Esophagus muscularis mucosa (tissue), 4 donors: ENCODE results near the gene GPS2. TPM values are rescaled to one million over a fixed set of nuclear protein-coding genes. Genes with fewer than 3 reads are reported as not detected.
A peak's percentile ranks its signal among the peaks of the same experiment; 100 is the strongest.
"Not testable (repeated sequence)": the region's sequence is repeated elsewhere in the genome, so short reads cannot be mapped to it uniquely, and the experiment has no call there.

Experiments
- DNase-seq: peaks from one replicate; pipeline ENCODE4 v3.0.0-alpha.2; 2017; ENCODE audit errors: extremely low spot score
- H3K27ac ChIP-seq, 4 donors: fragments of 200-600 bp; sonication (generic); replicated peaks in 1 of 4; 1 replicate in 3 of 4; 2 replicates in 1 of 4; pipeline ENCODE4 v1.5.1; 2016 to 2019; ENCODE audit warnings: mild to moderate bottlenecking in 1 of 4
- H3K27me3 ChIP-seq, 4 donors: fragments of 200-600 bp; sonication (generic); one replicate each; pipeline versions ENCODE4 v1.5.1 to v1.6.0; 2016 to 2019
- H3K36me3 ChIP-seq, 4 donors: fragments of 200-600 bp; sonication (generic); one replicate each; pipeline ENCODE4 v1.5.1; 2016 to 2019
- H3K4me1 ChIP-seq, 4 donors: fragments of 200-600 bp; sonication (generic); one replicate each; pipeline ENCODE4 v1.5.1; 2016 to 2019
- H3K4me3 ChIP-seq, 4 donors: fragments of 200-600 bp; sonication (generic); 1 replicate in 2 of 4; 2 replicates in 2 of 4; pipeline ENCODE4 v1.5.1; 2016 to 2019; ENCODE audit warnings: mild to moderate bottlenecking in 4 of 4, moderate library complexity in 1 of 4
- H3K9me3 ChIP-seq, 4 donors: fragments of 200-600 bp; sonication (generic); 1 replicate in 3 of 4; 2 replicates in 1 of 4; pipeline ENCODE4 v1.5.1; 2016 to 2019
- EP300 ChIP-seq: sonication (generic); formaldehyde crosslinking; IDR thresholded peaks from one replicate; pipeline ENCODE4 v1.6.1; 2017; ENCODE audit warnings: antibody characterized with exemption
- POLR2A ChIP-seq: fragments of 450-650 bp; IDR thresholded peaks from one replicate; pipeline ENCODE4 v1.6.1; 2017; ENCODE audit warnings: antibody characterized with exemption, moderate library complexity, mild to moderate bottlenecking, low read depth
- POLR2AphosphoS5 ChIP-seq, 2 donors: sonication (generic); formaldehyde crosslinking; IDR thresholded peaks; one replicate each; pipeline ENCODE4 v1.6.1; 2017; ENCODE audit warnings: antibody characterized with exemption in 2 of 2
- WGBS: methylation state at CpG from one replicate; pipeline ENCODE4 v1.1.5; 2018; 5-methylcytosine and 5-hydroxymethylcytosine counted together
- intact Hi-C: fragments of 100-400 bp; cut with DNase I; formaldehyde crosslinking; loops from one replicate; pipeline ENCODE4 v1.15.1; 2023
- total RNA-seq, 4 donors: library from RNA; depleted of rRNA; stranded (reverse); fragments of >200 nt; gene quantifications; one replicate each; pipeline versions ENCODE4 v1.1.0 to v1.2.1, GENCODE V29; 2016
- TF ChIP-seq, protein P1 (sequence below), 3 experiments: fragments of 200-600 bp in 2 of 3; fragments of 450-650 bp in 1 of 3; sonication (generic) in 2 of 3; IDR thresholded peaks; one replicate each; pipeline ENCODE4 v1.5.1; 2017 to 2019; ENCODE audit warnings: antibody characterized with exemption in 3 of 3, mild to moderate bottlenecking in 2 of 3, moderate library complexity in 1 of 3

Gene GPS2
- total RNA-seq, 4 donors from 2014 or later, result 89.6 to 112 (median 90.2) TPM

DNA sequence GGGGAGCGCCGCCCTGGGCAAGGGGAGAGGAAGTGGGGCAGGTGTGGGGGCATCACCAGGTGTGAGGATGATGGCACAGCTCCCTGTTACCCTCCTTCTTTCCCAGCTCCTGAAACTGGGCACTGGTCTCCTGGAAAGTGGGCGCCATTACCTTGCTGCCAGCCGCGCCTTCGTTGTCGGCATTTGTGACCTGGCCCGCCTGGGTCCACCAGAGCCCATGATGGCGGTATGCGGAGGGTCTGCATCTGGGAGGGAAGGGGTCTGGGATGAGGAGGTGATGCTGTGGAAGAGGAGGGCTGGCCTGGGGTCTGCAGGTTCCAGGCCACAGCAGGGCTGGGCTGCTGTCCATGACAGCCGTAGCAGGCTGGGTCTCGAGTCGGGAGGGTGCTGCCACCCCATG lies 26.7 kb upstream of the GPS2 start:
- Histone ChIP-seq H3K4me3 (no peak overlapping the region), H3K4me1 (peaks cover 0 to 4% (median 0%) of the 10 kb centered on the region in 4 donors), H3K27me3 (peaks cover 0 to 62% (median 4%) of the 10 kb centered on the region in 4 donors), H3K27ac (no peak overlapping the region), H3K36me3 (no peaks in the 10 kb centered on the region), H3K9me3 (no peaks in the 10 kb centered on the region)
- intact Hi-C loops, result no loop called here
- TF ChIP-seq POLR2AphosphoS5 (IDR thresholded peaks at IDR 0.05) (no peak), POLR2A (no peak), EP300 (no peak)
- TF ChIP-seq, protein P1, sequence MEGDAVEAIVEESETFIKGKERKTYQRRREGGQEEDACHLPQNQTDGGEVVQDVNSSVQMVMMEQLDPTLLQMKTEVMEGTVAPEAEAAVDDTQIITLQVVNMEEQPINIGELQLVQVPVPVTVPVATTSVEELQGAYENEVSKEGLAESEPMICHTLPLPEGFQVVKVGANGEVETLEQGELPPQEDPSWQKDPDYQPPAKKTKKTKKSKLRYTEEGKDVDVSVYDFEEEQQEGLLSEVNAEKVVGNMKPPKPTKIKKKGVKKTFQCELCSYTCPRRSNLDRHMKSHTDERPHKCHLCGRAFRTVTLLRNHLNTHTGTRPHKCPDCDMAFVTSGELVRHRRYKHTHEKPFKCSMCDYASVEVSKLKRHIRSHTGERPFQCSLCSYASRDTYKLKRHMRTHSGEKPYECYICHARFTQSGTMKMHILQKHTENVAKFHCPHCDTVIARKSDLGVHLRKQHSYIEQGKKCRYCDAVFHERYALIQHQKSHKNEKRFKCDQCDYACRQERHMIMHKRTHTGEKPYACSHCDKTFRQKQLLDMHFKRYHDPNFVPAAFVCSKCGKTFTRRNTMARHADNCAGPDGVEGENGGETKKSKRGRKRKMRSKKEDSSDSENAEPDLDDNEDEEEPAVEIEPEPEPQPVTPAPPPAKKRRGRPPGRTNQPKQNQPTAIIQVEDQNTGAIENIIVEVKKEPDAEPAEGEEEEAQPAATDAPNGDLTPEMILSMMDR (IDR thresholded peaks at IDR 0.05), result no peak
- 91% methylated on average over 13 of the region's 13 CpGs for WGBS
- no peak for DNase-seq

DNA sequence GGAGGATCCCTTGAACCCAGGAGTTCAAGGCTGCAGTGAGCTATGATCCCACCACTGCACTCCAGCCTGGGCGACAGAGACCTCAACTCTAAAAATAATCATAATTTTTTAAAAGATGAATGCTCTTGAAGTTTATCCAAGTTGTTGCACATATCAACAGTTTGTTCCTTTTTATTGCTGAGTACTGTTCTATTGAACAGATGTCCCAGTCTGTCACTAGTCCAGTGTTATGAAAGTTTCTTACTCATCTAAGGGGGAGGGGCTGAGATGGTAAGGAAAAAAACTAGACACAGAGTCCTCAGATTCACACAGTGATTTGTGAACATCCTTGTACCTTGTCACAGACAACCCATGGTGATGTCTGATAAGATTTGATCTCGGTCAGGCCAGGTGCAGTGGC lies 25.0 kb upstream of the GPS2 start:
- Histone ChIP-seq H3K27me3 (peaks cover 0 to 78% (median 11%) of the 10 kb centered on the region in 4 donors), H3K4me1 (no peaks in the 10 kb centered on the region), H3K9me3 (no peaks in the 10 kb centered on the region), H3K4me3 (no peak overlapping the region), H3K27ac (no peak overlapping the region), H3K36me3 (no peaks in the 10 kb centered on the region)
- intact Hi-C loops, result no loop called here
- TF ChIP-seq POLR2AphosphoS5 (IDR thresholded peaks at IDR 0.05), result no peak
- TF ChIP-seq, protein P1 (IDR thresholded peaks at IDR 0.05), result no peak
- no peak for TF ChIP-seq EP300
- WGBS, result 95% methylated on average over 2 of the region's 2 CpGs
- no peak for DNase-seq

DNA sequence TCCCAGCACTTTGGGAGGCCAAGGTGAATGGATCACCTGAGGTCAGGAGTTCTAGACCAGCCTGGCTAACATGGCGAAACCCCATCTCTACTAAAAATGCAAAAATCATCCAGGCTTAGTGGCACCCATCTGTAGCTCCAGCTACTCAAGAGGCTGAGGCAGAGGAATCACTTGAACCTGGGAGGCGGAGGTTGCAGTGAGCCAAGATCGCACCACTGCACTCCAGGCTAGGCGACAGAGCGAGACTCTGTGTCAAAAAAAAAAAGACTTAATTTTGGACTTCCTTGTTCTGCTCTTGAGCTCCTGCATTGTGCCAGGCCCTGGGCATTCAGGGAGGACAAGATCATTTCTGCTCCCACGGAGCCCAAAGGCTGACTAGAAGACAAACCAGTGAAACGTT lies 22.4 kb upstream of the GPS2 start:
- H3K36me3 ChIP-seq, H3K4me1 ChIP-seq, H3K27ac ChIP-seq, DNase-seq, H3K4me3 ChIP-seq, H3K9me3 ChIP-seq: not testable (repeated sequence)
- H3K27me3 ChIP-seq, result peaks cover 0 to 90% (median 11%) of the 10 kb centered on the region in 4 donors
- 84% methylated on average over 5 of the region's 7 CpGs for WGBS
- intact Hi-C loops, result loop anchor here (2.0 kb wide), 1 partner anchor 61 kb away; no protein-coding TSS in a partner anchor

DNA sequence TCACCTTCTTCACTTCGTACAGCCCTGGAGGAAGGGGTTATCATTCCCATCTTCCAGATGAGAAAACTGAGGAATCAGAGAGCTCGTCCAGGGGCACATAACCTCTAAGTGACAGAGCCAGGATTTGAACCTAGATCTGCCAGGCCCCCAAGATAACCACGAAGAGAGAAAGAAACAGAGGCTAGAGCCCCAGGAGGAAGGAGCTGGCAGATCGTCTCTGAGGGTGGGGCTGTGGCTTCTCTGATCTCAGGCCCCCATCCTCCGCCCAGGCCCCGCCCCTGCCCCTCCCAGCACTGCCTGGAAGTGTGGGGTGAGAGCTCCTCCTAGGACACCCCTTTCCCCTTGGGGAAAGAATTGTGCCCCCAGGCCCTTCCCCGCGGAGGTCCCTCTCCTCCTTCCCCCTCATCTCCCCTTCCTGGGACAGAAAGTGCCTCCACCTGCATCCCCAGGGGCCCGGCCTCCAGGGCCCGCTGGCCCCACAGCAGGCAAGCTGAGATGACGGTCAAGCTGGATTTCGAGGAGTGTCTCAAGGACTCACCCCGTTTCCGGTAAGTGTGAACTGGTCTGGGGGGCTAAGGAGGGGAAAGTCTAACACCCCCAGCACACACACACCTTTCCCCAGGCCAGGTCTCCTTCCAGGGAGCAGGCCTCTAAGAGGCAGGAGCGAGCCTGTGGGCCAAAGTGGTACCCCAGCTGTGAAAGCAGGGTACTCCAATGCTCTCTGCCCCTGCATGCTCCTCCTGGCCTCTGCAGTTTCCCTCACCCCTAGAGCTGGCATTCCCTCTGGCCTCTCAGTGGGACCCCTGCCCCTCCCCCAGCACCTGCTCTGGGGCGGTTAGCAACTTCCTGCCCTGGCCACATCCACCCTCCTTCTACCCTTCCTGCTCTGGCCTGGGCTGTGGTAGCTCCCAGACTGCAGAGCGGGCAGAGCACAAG lies 21.3 kb upstream of the GPS2 start, which contains the start of gene ACAP1:
Gene ACAP1, plus strand, starts transcription at position 290 of the 936 bp plus-strand sequence. Its CDS starts 206 bp downstream, at position 496.
- Histone ChIP-seq H3K9me3 (no peaks in the 10 kb centered on the region), H3K4me3 (peak within 1 kb of the TSS; percentile 14 to 41 (median 15)), H3K36me3 (no peaks in the 10 kb centered on the region), H3K4me1 (no peaks in the 10 kb centered on the region), H3K27ac (no peak within 1 kb of the TSS), H3K27me3 (peaks cover 0 to 82% (median 9%) of the 10 kb centered on the region in 4 donors)
- DNase-seq, result no peak
- TF ChIP-seq POLR2AphosphoS5 (IDR thresholded peaks at IDR 0.05) (no peak), EP300 (no peak)
- 39% methylated on average over 10 of the region's 17 CpGs for WGBS
- intact Hi-C loops, result loop anchor here (2.0 kb wide), 1 partner anchor 60 kb away; no protein-coding TSS in a partner anchor

DNA sequence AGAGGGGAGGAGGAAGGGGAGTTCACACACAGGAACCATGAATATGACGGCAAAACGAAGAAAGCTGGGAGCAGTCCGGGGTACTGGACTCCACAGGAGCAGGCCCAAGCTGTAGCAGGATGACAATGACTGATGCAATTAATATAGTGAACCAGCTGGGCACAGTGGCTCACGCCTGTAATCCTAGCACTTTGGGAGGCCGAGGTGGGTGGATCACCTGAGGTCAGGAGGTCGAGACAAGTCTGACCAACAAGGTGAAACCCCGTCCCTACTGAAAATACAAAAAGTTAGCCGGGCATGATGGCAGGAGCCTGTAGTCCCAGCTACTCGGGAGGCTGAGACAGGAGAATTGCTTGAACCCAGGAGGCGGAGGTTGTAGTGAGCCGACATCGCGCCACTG lies 20.6 kb upstream of the GPS2 start:
- WGBS, result 80% methylated on average over 13 of the region's 13 CpGs
- not testable (repeated sequence) for H3K4me1 ChIP-seq, H3K27ac ChIP-seq, H3K4me3 ChIP-seq, H3K9me3 ChIP-seq, DNase-seq, H3K36me3 ChIP-seq
- intact Hi-C loops, result loop anchor here (2.0 kb wide), 1 partner anchor 59 kb away; no protein-coding TSS in a partner anchor
- H3K27me3 ChIP-seq, result peaks cover 0 to 74% (median 7%) of the 10 kb centered on the region in 4 donors

DNA sequence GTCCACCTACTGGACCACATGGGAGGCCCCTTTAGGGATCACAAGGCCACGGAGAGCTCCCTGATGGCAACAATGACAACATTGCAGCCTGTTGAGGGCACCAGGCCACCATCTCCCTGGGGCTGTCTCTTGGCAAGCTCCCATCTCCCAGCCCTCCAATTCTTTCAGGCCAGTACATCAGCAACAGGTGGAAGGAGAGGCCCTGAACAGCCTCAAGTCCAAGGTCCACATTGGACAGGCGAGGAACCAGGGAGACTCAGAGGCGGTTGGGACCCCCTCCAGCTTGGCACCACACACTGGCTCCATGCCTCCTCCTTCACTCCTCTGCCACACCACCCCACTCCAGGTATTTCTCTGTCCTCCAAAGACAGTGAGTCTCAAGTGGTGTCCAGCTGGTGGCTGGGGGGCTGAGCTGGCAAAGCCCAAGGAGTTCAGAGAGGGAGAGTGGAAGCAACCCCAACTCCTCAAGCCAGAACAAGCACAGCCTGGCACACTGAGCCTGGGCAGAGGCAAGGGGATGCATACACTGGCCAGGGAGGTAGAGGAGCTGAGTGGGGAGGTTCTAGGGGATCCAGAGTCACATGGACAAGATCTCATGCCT lies 19.9 kb upstream of the GPS2 start:
- WGBS, result 87% methylated on average over 3 of the region's 3 CpGs

DNA sequence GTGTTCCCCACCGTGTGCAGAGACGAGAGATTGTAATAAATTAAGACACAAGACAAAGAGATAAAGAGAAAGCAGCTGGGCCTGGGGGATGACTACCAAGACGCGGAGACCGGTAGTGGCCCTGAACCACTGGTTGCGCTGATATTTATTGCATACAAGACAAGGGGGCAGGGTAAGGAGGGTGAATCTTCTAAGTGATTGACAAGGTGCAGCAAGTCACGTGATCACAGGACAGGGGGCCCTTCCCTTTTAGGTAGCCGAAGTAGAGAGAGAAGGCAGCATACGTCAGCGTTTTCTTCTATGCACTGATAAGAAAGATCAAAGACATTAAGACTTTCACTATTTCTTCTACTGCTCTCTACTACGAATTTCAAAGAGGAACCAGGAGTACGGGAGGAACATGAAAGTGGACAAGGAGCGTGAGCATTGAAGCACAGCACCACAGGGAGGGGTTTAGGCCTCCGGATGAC lies 17.5 kb upstream of the GPS2 start:
- Histone ChIP-seq H3K27me3 (peaks cover 0 to 47% (median 7%) of the 10 kb centered on the region in 4 donors), H3K4me1 (peaks cover 14 to 24% (median 20%) of the 10 kb centered on the region in 4 donors)
- H3K27ac ChIP-seq, H3K36me3 ChIP-seq, DNase-seq, H3K9me3 ChIP-seq, H3K4me3 ChIP-seq, intact Hi-C loops: not testable (repeated sequence)
- 50% methylated on average over 13 of the region's 14 CpGs for WGBS

More for the DNA sequence above, 19.9 kb upstream of the GPS2 start:
- Histone ChIP-seq H3K4me3 (no peak overlapping the region), H3K9me3 (no peaks in the 10 kb centered on the region), H3K27ac (no peak overlapping the region), H3K27me3 (peaks cover 0 to 70% (median 7%) of the 10 kb centered on the region in 4 donors), H3K36me3 (no peaks in the 10 kb centered on the region), H3K4me1 (peaks cover 5 to 9% (median 8%) of the 10 kb centered on the region in 4 donors)
- intact Hi-C loops, result no loop called here
- TF ChIP-seq, protein P1 (IDR thresholded peaks at IDR 0.05), result no peak
- TF ChIP-seq POLR2A (no peak), EP300 (no peak), POLR2AphosphoS5 (IDR thresholded peaks at IDR 0.05) (no peak)
- no peak for DNase-seq
